CD14-positive monocyte (primary cell): ENCODE results near the gene ITSN1. TPM values are rescaled to one million over a fixed set of nuclear protein-coding genes. Genes with fewer than 3 reads are reported as not detected.

ENCODE experiments used
- DNase-seq, 3 donors: peaks; one replicate each; pipeline ENCODE4 v3.0.0-alpha.2; 2011 to 2022
- H2AFZ ChIP-seq: 2 replicates; pipeline ENCODE4 v1.6.0; 2012; ENCODE audit warnings: mild to moderate bottlenecking, low read depth, low read length, inconsistent platforms; ENCODE audit not compliant: insufficient read depth, poor library complexity, severe bottlenecking
- H3K27ac ChIP-seq, 2 donors: 1 replicate in 1 of 2; 2 replicates in 1 of 2; pipeline ENCODE4 v1.5.1; 2012 to 2013; ENCODE audit warnings: low read length in 2 of 2, control low read depth in 1 of 2, inconsistent platforms in 1 of 2, low read depth in 1 of 2, mild to moderate bottlenecking in 1 of 2
- H3K27me3 ChIP-seq, 2 donors: one replicate each; pipeline versions ENCODE4 v1.6.0 to v1.6.1; 2011 to 2013; ENCODE audit warnings: low read length in 2 of 2; ENCODE audit not compliant: control insufficient read depth in 2 of 2, insufficient read depth in 2 of 2
- H3K36me3 ChIP-seq, 2 donors: replicated peaks in 1 of 2; 1 replicate in 1 of 2; 2 replicates in 1 of 2; pipeline versions ENCODE4 v1.5.1 to v1.6.1; 2012 to 2013; ENCODE audit warnings: low read length in 2 of 2, control low read depth in 1 of 2, inconsistent platforms in 1 of 2, mild to moderate bottlenecking in 1 of 2; ENCODE audit not compliant: insufficient read depth in 2 of 2, control insufficient read depth in 1 of 2
- H3K4me1 ChIP-seq, 2 donors: 1 replicate in 1 of 2; 2 replicates in 1 of 2; pipeline versions ENCODE4 v1.5.1 to v1.6.1; 2012 to 2013; ENCODE audit warnings: low read length in 2 of 2, control low read depth in 1 of 2, inconsistent platforms in 1 of 2, mild to moderate bottlenecking in 1 of 2, moderate library complexity in 1 of 2; ENCODE audit not compliant: insufficient read depth in 2 of 2, control insufficient read depth in 1 of 2
- H3K4me2 ChIP-seq: replicated peaks from 2 replicates; pipeline ENCODE3; 2012; ENCODE audit warnings: low read length, moderate library complexity, mild to moderate bottlenecking; ENCODE audit not compliant: poor library complexity, severe bottlenecking; ENCODE audit errors: extremely low read depth
- H3K4me3 ChIP-seq, 3 experiments: fragments of 200-600 bp in 1 of 3; sonication (generic) in 1 of 3; replicated peaks in 1 of 3; 1 replicate in 2 of 3; 2 replicates in 1 of 3; pipeline ENCODE4 v1.5.1; 2011 to 2013; ENCODE audit warnings: low read length in 3 of 3, mild to moderate bottlenecking in 3 of 3, control low read depth in 2 of 3, low read depth in 2 of 3, inconsistent platforms in 1 of 3, moderate library complexity in 1 of 3
- H3K79me2 ChIP-seq: 2 replicates; pipeline ENCODE4 v1.6.0; 2012; ENCODE audit warnings: mild to moderate bottlenecking, control low read depth, inconsistent platforms, low read length, moderate library complexity; ENCODE audit not compliant: insufficient read depth
- H3K9ac ChIP-seq: 2 replicates; pipeline ENCODE4 v1.6.0; 2017; ENCODE audit warnings: low read length, mild to moderate bottlenecking; ENCODE audit not compliant: insufficient read depth, poor library complexity, severe bottlenecking
- H3K9me3 ChIP-seq, 2 donors: replicated peaks in 1 of 2; 1 replicate in 1 of 2; 2 replicates in 1 of 2; pipeline versions ENCODE4 v1.5.1 to v1.6.1; 2012 to 2013; ENCODE audit warnings: low read length in 2 of 2, control low read depth in 1 of 2; ENCODE audit not compliant: control insufficient read depth in 1 of 2, insufficient read depth in 1 of 2
- H4K20me1 ChIP-seq: 2 replicates; pipeline ENCODE4 v1.6.0; 2012; ENCODE audit warnings: mild to moderate bottlenecking, low read length, control low read depth, moderate library complexity; ENCODE audit not compliant: insufficient read depth
- H3K27ac Mint-ChIP-seq, 7 donors: one replicate each; pipeline ENCODE4 v1.8.0; 2020; ENCODE audit warnings: mild to moderate bottlenecking in 7 of 7, mixed read lengths in 7 of 7, moderate library complexity in 6 of 7, inconsistent platforms in 2 of 7
- H3K27me3 Mint-ChIP-seq, 3 donors: one replicate each; pipeline ENCODE4 v1.8.0; 2021 to 2022; ENCODE audit warnings: low read depth in 3 of 3, mild to moderate bottlenecking in 3 of 3, mixed read lengths in 3 of 3, moderate library complexity in 3 of 3, inconsistent platforms in 1 of 3
- H3K36me3 Mint-ChIP-seq, 2 donors: one replicate each; pipeline ENCODE4 v1.8.0; 2020; ENCODE audit warnings: mixed read lengths in 2 of 2, inconsistent platforms in 1 of 2, mild to moderate bottlenecking in 1 of 2
- H3K4me1 Mint-ChIP-seq: one replicate; pipeline ENCODE4 v1.8.0; 2020; ENCODE audit warnings: mild to moderate bottlenecking, mixed read lengths
- H3K4me3 Mint-ChIP-seq, 2 donors: one replicate each; pipeline ENCODE4 v1.8.0; 2020; ENCODE audit warnings: mild to moderate bottlenecking in 2 of 2, mixed read lengths in 2 of 2, moderate library complexity in 1 of 2
- H3K9me3 Mint-ChIP-seq, 7 donors: one replicate each; pipeline ENCODE4 v1.8.0; 2020 to 2022; ENCODE audit warnings: mixed read lengths in 7 of 7, mild to moderate bottlenecking in 6 of 7, moderate library complexity in 6 of 7, inconsistent platforms in 2 of 7
- CTCF ChIP-seq: fragments of 200-600 bp; IDR thresholded peaks from one replicate; pipeline ENCODE4 v1.8.0; 2022; ENCODE audit warnings: antibody characterized with exemption, mild to moderate bottlenecking
- WGBS: methylation state at CpG from one replicate; pipeline ENCODE4 v1.1.5; 2013; ENCODE audit warnings: missing lambda C conversion rate; ENCODE audit not compliant: insufficient coverage; 5-methylcytosine and 5-hydroxymethylcytosine counted together
- intact Hi-C, 2 donors: fragments of 100-400 bp; cut with micrococcal nuclease; formaldehyde crosslinking; loops; one replicate each; pipeline versions ENCODE4 v1.15.0 to v1.15.1; 2023
- polyA plus RNA-seq, 3 donors: library from polyadenylated mRNA; depleted of rRNA in 1 of 3; unstranded in 2 of 3; stranded (reverse) in 1 of 3; fragments of 300-500 nt in 2 of 3; fragments of >200 nt in 1 of 3; fragmentation: Illumina TruSeq in 2 of 3; gene quantifications; 1 replicate in 2 of 3; 2 replicates in 1 of 3; pipeline ENCODE4 v1.2.3, GENCODE V29; 2012 to 2021

The ITSN1 gene
- polyA plus RNA-seq, 3 donors, result 4.7 to 10.3 (median 5.1) TPM

DNA sequence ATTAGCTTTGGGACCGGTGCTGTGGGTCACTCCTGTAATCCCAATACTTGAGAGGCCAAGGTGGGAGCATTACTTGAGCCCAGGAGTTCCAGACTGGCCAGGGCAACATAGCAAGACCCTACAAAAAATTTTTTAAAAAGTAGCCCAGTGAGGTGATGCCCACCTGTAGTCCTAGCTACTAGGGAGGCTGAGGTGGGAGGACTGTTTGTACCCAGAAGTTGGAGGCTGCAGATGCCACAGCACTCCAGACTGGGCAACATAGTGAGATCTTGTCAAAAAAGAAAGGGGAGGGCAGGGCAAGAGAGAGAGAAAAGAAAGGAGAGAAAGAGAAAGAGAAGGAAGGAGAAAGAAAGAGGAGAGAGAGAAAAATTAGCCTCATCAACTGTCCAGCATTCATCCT lies 6.3 kb downstream of the ITSN1 start:
- Histone ChIP-seq H3K4me1 (peaks cover 32 to 39% of the 10 kb centered on the region in 2 donors), H3K79me2 (peaks cover 42% of the 10 kb centered on the region), H3K9ac (no peak overlapping the region), H2AFZ (no peak overlapping the region), H3K36me3 (no peaks in the 10 kb centered on the region), H3K27ac (no peak overlapping the region), H3K9me3 (no peaks in the 10 kb centered on the region), H3K4me2 (no peak overlapping the region), H4K20me1 (peaks cover 8% of the 10 kb centered on the region), H3K27me3 (peaks cover 0 to 1% of the 10 kb centered on the region in 2 donors), H3K4me3 (no peak overlapping the region)
- 88% methylated on average over 1 of the region's 1 CpG for WGBS
- Mint-ChIP-seq H3K9me3 (no peaks in the 10 kb centered on the region), H3K36me3 (no peaks in the 10 kb centered on the region), H3K4me3 (no peak overlapping the region), H3K27ac (peak overlapping the region in 3 of 7 donors; percentile 10 to 13 (median 11)), H3K27me3 (peaks cover 0 to 5% (median 1%) of the 10 kb centered on the region in 3 donors), H3K4me1 (peaks cover 42% of the 10 kb centered on the region)
- no peak for TF ChIP-seq CTCF
- intact Hi-C loops, result loop anchor here (10.0 kb wide), 2 partner anchors 104 to 1374 kb away; partner anchors contain the start of genes GART (in 1 of the 2), MIS18A (in 1 of the 2) and SON (in 1 of the 2)
- no peak for DNase-seq

DNA sequence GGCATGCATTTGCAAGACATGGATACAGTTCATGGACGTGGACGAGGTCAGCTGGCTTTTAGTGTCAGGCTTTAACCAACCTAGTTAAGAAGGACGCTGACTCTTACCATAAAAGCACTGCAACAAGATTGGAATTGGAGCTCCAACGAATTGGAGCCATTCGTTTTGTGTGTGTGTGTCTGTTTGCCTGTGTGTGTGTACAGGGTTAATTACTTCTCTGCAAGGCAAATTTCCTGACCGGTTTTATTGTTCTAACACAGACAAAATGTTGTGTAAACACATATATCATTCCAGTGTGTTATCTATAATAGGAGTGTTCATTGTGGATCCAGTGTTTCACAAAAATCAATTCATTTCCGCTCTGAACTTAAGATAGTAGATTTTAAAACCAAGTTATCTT lies 7.9 kb downstream of the ITSN1 start:
- Mint-ChIP-seq H3K9me3 (no peaks in the 10 kb centered on the region), H3K27me3 (peaks cover 1 to 4% (median 2%) of the 10 kb centered on the region in 3 donors), H3K4me3 (no peak overlapping the region), H3K36me3 (peaks cover 2 to 3% of the 10 kb centered on the region in 2 donors), H3K4me1 (peaks cover 39% of the 10 kb centered on the region), H3K27ac (no peak overlapping the region)
- H3K79me2 ChIP-seq, result peaks cover 41% of the 10 kb centered on the region
- H3K9me3 ChIP-seq, result no peaks in the 10 kb centered on the region
- H3K4me2 ChIP-seq, result no peak overlapping the region
- H3K4me1 ChIP-seq, result peaks cover 24 to 34% of the 10 kb centered on the region in 2 donors
- 80% methylated on average over 1 of the region's 7 CpGs for WGBS
- no peaks in the 10 kb centered on the region for H3K36me3 ChIP-seq
- H3K9ac ChIP-seq, result no peak overlapping the region
- H2AFZ ChIP-seq, result no peak overlapping the region
- DNase-seq, result no peak
- no peak overlapping the region for H3K4me3 ChIP-seq
- TF ChIP-seq CTCF, result no peak
- H4K20me1 ChIP-seq, result peaks cover 8% of the 10 kb centered on the region
- H3K27me3 ChIP-seq, result no peaks in the 10 kb centered on the region
- H3K27ac ChIP-seq, result no peak overlapping the region
- intact Hi-C loops, result no loop called here
